ENCODE measurements around the gene COL25A1.
"Not testable (repeated sequence)": the region's sequence is repeated elsewhere in the genome, so short reads cannot be mapped to it uniquely, and the experiment has no call there.

The COL25A1 gene

DNA sequence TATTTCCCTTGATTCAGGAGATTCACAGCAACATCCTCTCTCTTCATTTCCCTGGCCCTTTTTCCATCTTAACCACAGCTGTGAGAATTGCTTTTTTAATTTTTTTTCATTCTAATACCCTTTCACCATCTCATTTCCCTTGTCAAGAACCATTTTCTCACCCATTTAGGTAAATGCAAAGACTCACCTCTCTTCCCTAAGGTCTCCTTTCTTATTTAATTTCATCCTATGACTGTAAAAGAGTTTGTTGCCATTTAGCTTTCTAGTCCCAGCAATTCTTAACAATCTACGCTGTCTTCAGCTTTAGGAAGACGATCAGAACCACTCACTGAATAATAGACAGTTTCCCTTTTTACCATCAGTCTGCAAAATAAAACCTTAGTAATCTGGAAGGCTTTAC is 298.5 kb downstream of the COL25A1 start:
- no peak for DNase-seq

GRCh38 chr4:108991551-108992328 is 310.7 kb downstream of the COL25A1 start:
- no peak for DNase-seq

DNA sequence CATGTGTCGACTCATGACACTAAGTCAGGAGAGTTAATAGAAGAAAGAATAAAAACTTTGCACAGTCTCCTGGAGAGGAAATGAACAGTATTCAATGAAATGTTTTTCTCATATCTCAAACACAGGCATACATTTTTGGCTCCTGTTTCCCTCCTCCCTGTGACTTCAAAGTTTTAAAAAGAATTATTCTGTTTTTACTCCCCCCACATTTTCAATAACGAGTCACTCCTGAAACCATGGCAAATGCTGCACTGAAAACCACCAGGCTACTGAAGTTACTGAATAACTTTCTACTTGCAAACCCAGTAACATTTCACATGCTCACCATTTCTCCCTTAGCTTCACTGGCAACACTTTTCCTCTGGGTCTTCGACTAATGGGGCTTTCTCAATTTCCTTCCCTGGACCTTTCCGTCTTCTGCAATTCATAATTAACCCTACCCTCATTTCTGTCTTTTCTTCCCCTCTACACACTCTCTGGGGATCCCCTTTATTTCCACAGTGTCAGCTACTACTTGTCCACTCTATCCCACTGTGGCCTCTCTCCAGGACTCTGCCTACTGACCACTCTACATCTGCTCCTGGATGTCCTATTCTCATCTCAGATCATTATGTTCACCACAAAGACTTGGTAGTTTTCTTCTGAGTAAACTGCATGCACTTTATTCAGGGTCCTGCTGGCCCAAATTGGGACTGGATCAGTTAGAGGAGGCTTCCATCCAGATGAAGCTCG is 313.8 kb downstream of the COL25A1 start:
- no peak for DNase-seq

GRCh38 chr4:108984495-108984894 is 318.0 kb downstream of the COL25A1 start:
- DNase-seq, result not testable (repeated sequence)

- DNase-seq, result no peak
These were observed 319.9 kb downstream of the COL25A1 start for GRCh38 chr4:108982402-108983185.

DNA sequence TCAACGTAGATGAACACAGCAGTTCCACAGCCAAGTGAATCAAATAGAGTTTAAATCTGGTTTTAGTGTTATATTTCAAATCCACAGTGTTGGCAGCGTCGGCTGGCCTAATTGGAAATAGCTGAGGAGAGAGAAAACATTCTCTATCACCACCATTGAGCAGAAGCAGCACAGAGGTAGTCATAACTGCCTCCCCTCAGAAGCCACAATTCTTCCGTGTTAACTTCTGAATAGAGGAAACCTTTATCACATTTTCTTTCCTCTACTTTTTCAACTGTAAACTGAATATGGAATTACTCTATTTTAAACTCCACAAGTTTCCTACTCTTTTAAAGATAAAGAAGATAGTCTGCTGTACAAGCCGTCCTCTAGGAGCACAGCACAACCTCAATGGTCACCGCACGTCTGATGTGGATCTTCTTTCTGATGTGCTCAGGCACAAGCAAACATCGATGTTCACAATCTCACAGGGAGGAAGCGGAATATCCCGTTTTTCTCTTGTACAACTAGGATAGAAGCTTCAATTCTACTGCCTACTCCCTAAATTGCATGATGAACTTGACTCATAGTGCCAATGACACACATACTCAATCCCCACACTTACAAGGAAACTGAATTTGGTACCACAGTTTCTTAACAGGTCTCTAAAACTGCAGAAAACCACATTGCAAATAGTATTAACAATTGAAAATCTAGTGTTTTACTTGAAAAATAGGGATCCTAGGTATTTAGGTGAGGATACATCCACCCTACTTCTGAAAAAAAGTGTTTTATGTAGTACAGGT is 321.8 kb downstream of the COL25A1 start:
- DNase-seq, result no peak

DNA sequence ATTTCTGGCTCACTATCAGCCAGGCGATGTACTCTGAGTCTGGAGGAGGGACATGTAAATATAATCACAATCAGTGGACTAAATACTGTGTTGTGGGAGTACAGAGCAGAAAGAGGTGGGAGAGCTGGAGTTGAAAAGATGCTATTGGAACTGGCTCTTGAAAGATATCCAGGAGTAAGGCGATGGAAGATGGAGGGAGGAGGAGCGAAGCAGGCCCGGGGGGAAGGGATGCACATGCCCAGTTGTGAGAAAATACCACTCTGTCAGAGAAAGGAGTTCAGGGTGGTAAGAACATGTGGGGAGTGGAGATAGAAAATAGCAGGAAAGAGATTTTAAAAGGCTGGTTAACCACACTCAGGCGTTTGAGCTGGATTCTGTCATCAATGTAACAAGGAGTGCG is 322.7 kb downstream of the COL25A1 start:
- no peak for DNase-seq

DNA sequence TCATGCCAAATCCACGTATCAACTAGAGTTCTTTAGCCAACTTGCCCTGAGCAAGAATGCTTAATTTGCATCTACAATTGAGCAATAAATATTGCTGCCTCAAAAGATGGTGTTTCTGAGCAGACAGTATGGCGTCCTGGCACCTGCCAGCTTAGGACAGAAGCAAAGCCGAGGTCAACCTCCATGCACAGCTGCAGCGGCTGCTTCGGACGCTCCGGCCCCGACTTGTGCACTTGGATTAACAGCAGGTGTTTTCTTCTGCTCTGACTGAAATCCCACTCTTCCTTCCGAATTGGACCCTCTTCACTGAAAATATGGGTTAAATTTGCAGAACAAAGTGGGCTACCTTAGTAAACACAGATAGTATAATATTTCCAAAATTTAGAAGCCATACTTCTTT is 324.4 kb downstream of the COL25A1 start:
- DNase-seq, result no peak

- no peak for DNase-seq
These were observed 329.7 kb downstream of the COL25A1 start for GRCh38 chr4:108972613-108973283.

- DNase-seq, result no peak
These were observed 331.0 kb downstream of the COL25A1 start for GRCh38 chr4:108971473-108971872.

DNA sequence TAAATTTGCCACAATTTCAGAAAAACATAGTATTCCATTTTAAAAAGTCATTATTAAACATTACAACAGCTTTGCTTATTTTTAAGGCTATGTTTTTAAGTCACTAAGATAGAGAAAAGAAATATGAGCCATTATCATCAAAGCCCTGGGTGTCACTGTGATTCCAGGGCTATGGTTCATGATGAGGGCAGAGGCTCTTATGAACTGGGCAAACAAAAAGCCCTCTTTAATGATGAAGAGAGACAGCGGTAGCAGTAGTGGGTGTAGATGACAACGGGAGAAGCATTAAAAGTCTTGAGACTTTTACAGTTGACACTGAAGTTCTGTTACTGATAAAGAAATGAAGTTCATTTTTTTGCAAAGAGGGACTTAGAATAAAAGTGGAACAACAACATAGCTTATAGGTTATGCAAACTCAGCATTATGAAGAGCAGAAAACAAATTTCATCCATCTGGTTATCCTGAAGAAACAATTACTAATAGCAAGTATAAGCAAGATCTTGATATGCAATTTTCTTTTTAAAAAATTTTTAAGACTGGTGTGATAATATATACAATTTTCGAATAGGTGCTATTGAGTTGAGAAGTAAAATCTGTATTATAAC is 336.9 kb downstream of the COL25A1 start:
- no peak for DNase-seq

- no peak for DNase-seq
These were observed 337.4 kb downstream of the COL25A1 start for GRCh38 chr4:108965016-108965415.

DNA sequence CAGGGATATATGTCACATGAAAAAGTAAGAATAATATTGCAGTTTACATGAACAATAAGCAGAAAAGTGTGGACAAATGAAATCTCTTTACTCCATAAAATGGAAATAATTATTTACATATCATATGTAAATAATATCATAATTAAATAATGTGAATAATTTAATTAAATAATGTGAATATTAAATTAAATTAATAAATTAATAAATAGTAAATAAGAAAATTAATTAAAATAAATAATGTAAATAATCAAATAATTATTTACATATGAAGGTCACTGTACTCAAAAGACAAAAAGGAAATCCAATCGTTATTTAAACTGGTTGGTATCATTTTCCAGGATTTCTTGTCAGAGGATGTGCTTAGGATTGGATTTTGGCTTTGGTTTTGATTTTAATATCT is 338.5 kb downstream of the COL25A1 start:
- DNase-seq, result no peak

DNA sequence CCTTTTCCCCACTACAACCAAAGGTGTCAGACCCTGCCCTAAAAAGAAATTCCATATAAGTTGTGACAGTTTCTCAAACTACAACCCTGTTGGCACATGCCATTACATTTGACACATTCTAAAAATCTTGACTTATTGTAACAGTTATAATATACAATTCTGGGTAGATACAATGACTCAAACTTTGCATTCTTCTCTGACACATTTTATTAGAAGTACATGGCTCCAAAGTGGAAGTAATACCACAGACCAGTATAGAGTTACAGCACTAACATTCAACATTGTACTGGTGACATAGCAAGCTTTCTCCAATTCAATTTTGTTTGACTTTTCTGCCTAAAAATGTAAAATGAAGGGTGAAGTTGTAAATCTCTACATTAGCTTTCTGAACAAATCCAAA is 343.0 kb downstream of the COL25A1 start:
- DNase-seq, result no peak

DNA sequence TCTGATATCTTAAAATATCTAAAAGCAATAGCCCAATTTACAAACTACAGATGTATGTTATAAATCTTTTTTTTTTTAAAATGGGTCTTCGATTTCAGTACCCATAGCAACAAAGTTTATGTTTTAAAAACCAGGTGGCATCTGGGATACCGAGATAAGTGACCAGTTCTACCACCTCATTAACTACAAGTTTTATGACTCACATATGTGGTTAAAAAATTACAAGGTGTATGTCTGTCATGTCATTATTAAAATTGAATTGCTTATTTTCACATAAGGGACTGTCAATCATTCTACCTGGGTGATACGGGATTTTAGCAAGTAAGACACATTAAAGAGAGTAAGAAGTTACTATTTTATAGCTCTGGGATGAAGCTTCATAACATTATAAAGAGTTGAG is 347.6 kb downstream of the COL25A1 start:
- no peak for DNase-seq

GRCh38 chr4:108953941-108954340 is 348.5 kb downstream of the COL25A1 start:
- DNase-seq, result no peak

DNA sequence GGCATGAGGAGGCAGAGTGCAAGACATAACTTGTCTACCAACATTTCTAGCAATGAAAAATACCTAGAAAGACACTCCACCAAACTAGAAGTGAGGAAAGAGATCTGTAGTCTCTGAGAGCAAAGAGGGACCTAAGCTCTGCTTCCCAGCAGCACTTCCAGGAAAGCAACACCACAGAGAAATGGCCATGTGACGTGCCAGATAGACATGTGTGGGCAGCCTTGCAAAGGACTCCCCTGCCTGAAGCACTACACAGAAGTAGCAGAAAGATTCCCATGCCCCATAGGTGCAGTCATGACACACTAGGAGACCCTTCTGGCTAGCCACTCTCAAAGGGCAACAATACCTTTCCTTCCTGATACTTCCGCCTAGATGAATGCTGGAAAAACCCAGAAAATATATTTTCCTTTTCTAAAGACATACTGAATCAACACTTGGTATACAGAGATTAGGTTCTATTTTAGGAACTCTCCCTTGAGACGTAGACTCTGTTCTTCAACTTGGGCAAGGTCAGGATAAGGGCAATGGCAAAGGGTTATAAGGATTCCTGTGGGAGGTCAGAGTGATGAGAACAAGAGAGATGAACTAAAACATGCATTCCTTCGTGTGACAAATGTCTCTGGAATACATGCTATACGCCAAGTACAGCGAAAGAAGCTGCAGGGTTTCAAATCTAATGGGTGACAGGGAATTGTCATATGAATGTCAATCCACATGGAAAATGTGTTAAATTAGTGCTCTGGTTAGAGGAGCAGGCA is 352.1 kb downstream of the COL25A1 start:
- DNase-seq, result no peak

GRCh38 chr4:108947526-108947925 is 354.9 kb downstream of the COL25A1 start:
- no peak for DNase-seq

DNA sequence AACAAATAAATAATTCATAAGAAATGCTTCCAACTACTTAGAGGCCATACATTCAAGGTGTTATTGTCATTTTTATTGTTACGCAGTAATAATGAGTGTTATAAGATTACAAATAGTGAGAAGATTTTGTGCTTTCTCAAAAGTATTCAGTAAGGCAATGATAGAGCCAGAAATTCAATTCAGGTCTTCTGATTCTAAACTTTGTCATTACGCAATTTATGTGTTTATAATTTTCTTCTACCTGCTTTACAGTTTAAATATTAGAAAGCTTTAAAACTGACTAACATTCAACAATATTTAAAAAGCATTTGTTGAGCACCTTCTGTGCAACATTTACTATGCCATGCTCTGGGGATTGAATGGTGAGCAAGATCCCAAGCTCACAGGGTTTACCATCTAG is 356.2 kb downstream of the COL25A1 start:
- no peak for DNase-seq

DNA sequence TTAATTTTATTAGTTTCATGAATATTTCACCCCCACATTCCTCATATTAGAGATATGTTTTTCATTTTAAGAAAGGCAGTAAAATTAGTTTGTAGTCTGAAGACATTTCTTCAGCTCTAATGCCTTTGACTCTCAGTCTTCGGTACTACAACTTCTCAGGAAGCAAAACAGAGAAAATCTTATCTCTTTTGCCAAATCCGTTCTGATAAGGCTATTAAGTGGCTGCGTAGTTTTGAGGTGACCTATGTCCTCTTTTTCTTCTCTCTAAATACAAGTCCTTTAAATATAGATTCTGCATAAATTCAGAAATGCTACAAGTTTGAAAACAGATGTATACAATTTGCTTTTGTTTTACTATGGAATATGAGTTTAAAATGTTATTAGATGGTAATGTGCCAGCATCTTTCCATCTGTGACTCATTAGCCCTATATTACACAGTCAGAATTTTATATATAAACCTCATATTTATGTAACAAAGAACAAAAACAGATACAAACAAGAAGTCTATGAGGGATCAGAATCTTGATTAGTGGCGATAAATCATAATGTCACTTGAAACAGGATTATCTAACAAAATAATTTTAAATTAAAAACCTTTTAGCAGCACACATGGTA is 358.4 kb downstream of the COL25A1 start:
- DNase-seq, result no peak

GRCh38 chr4:108943371-108943770 is 359.1 kb downstream of the COL25A1 start:
- DNase-seq, result no peak
